PC-3 (cell line): ENCODE measurements around the gene DPP8. TPM values are rescaled to one million over a fixed set of nuclear protein-coding genes. Genes with fewer than 3 reads are reported as not detected.

Source experiments
- ATAC-seq: fragments of 200-7000 bp; cut with Tn5 transposase; 2 replicates; pipeline ENCODE4 v1.9.1; 2020; ENCODE audit warnings: mild to moderate bottlenecking, moderate library complexity
- Bru-seq: library from RNA; stranded (reverse); fragments of 400-500 nt; gene quantifications from one replicate; lab custom pipeline; 2021; lab: Mats Ljungman, UMichigan
- BruChase-seq, 2 experiments: library from RNA; stranded (reverse); fragments of 400-500 nt; gene quantifications; one replicate each; lab custom pipeline; 2021; lab: Mats Ljungman, UMichigan
- BruUV-seq: library from RNA; stranded (reverse); fragments of 400-500 nt; replicated peaks from 2 replicates; lab custom pipeline; 2021; lab: Mats Ljungman, UMichigan
- CTCF ChIA-PET: fragments of 300-600 bp; sonication (Branson Sonifier 250); formaldehyde crosslinking; loops from one replicate; lab custom pipeline; 2022; ENCODE audit warnings: antibody characterized with exemption; lab: Charles Lee
- POLR2A ChIA-PET: fragments of 300-600 bp; sonication (Branson Sonifier 250); formaldehyde crosslinking; loops from one replicate; lab custom pipeline; 2022; ENCODE audit warnings: antibody characterized with exemption; ENCODE audit not compliant: unreplicated experiment; lab: Charles Lee
- DNase-seq: peaks from one replicate; pipeline ENCODE4 v3.0.0-alpha.2; 2015
- H2AFZ ChIP-seq: fragments of 300-600 bp; sonication (generic); 2 replicates; pipeline ENCODE4 v1.6.0; 2016; ENCODE audit warnings: antibody characterized with exemption, low read length
- H3F3A ChIP-seq: fragments of 300-600 bp; sonication (generic); one replicate; pipeline ENCODE4 v1.6.0; 2017; ENCODE audit warnings: antibody characterized with exemption, low read length, control low read depth, mild to moderate bottlenecking; ENCODE audit not compliant: unreplicated experiment
- H3K27ac ChIP-seq: fragments of 300-600 bp; sonication (generic); 2 replicates; pipeline ENCODE4 v1.5.1; 2016; ENCODE audit warnings: mild to moderate bottlenecking, low read length
- H3K27me3 ChIP-seq: fragments of 300-600 bp; sonication (generic); 2 replicates; pipeline ENCODE4 v1.6.1; 2016; ENCODE audit warnings: low read length, mixed read lengths
- H3K36me3 ChIP-seq: fragments of 300-600 bp; sonication (generic); 2 replicates; pipeline ENCODE4 v1.6.1; 2016; ENCODE audit warnings: low read depth, mixed run types, low read length, mixed read lengths
- H3K4me1 ChIP-seq: fragments of 300-600 bp; sonication (generic); 2 replicates; pipeline ENCODE4 v1.5.1; 2016; ENCODE audit warnings: low read length; ENCODE audit not compliant: insufficient read depth
- H3K4me2 ChIP-seq: fragments of 300-600 bp; sonication (generic); 2 replicates; pipeline ENCODE4 v1.6.0; 2016; ENCODE audit warnings: low read length
- H3K4me3 ChIP-seq: fragments of 300-600 bp; sonication (generic); 2 replicates; pipeline ENCODE4 v1.5.1; 2016; ENCODE audit warnings: mild to moderate bottlenecking, low read length, mixed read lengths
- H3K79me2 ChIP-seq: fragments of 300-600 bp; sonication (generic); 2 replicates; pipeline ENCODE4 v1.6.1; 2017; ENCODE audit warnings: low read length, mixed read lengths
- H3K9ac ChIP-seq: fragments of 300-600 bp; sonication (generic); 2 replicates; pipeline ENCODE4 v1.6.0; 2016; ENCODE audit warnings: mild to moderate bottlenecking, low read length
- H3K9me2 ChIP-seq: fragments of 300-600 bp; sonication (generic); replicated peaks from 2 replicates; pipeline ENCODE4 v1.6.1; 2016; ENCODE audit warnings: mixed run types, low read length, mixed read lengths
- H3K9me3 ChIP-seq: fragments of 300-600 bp; sonication (generic); 2 replicates; pipeline ENCODE4 v1.6.1; 2016; ENCODE audit warnings: low read length, mixed read lengths
- H4K20me1 ChIP-seq: fragments of 300-600 bp; sonication (generic); 2 replicates; pipeline ENCODE4 v1.6.1; 2016; ENCODE audit warnings: low read length, mixed read lengths
- EZH2 ChIP-seq: fragments of 300-600 bp; sonication (generic); IDR thresholded peaks from one replicate; pipeline ENCODE4 v1.6.1; 2017; ENCODE audit warnings: antibody characterized with exemption, mild to moderate bottlenecking, low read length; ENCODE audit not compliant: unreplicated experiment
- EZH2phosphoT487 ChIP-seq: fragments of 300-600 bp; sonication (generic); IDR thresholded peaks from 2 replicates; pipeline ENCODE4 v1.6.1; 2018; ENCODE audit warnings: mild to moderate bottlenecking, antibody characterized with exemption, low read length, borderline replicate concordance
- intact Hi-C: fragments of 100-400 bp; cut with micrococcal nuclease; formaldehyde crosslinking; loops from 2 replicates; pipeline ENCODE4 v1.9.0; 2023
- long read RNA-seq: library from polyadenylated mRNA; unstranded; transcript quantifications from one replicate; pipeline ENCODE4 v2.0.0, GENCODE V29; 2021; ENCODE audit not compliant: unreplicated experiment
- total RNA-seq: library from RNA; depleted of rRNA; stranded (reverse); fragments of >200 nt; gene quantifications from 2 replicates; pipeline ENCODE4 v1.2.3, GENCODE V29; 2014; rRNA removed
- TF ChIP-seq, protein P1 (sequence below): fragments of 300-600 bp; sonication (generic); conservative IDR thresholded peaks from 2 replicates; pipeline ENCODE4 v1.5.1; 2017; ENCODE audit warnings: antibody characterized with exemption, low read depth, mild to moderate bottlenecking, low read length

Gene DPP8
- total RNA-seq (20.0 and 20.6 TPM in 2 replicates), Bru-seq, nascent RNA (percentile 76 among the genes with signal in this experiment), BruChase-seq, experiment 1, labeled RNA remaining after a 6-hour chase (percentile 79 among the genes with signal in this experiment), BruChase-seq, experiment 2, labeled RNA remaining after a 2-hour chase (percentile 80 among the genes with signal in this experiment)
- long read RNA-seq, full-length matches to known transcripts = 14 of 41 reads
- long read RNA-seq, partial matches to known transcripts = 4 of 41 reads
- long read RNA-seq, other reads (novel, unspliced or antisense) = 23 of 41 reads

DNA sequence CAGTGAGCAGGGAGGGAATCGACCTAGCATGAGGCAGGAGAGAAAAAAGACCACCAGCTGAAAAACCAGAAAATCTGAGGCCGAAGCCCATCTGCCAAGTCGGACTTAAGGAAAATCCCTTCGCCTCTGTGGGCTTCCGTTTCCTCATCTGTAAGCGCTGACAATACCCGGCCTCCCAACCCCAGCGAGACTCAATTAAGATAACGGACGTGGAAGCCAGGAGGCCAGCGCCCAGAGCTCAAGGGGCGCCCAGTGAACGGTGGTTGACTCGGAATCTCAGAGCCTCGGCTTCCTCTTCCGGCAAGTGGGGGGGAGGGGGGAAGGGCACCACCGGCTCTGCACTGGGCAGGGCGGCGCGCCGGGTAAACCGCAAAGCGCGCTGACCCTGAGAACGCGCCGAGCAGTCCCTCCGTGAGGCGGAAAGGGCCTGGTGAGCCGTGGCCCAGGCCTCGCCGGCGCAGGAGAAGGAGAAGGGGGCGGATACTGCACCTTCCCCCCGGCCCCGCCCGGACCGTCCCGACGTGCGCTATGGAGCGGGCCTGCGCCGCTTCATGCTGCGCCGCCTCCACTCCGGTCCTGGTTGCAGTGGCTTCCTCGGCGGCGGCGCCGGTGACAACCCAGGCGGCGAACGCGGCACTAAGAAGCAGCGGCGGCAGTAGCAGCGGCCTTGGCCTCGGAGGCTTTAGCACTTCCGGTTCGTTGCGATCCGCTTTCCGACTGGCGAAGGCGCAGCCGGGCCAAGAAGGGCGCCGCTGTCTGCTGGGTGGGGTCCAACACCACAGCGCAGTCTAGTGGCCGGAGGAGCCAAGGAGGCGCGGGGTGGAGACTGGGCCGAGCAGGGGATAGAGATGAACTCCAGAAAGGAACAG is at the start of gene DPP8:
Gene DPP8 (minus strand): TSS at position 693 of the 869 bp plus-strand sequence. CDS start 5,136 bp downstream, outside the sequence.
- no TSS peak for BruUV-seq
- no peaks in the 10 kb centered on the region for H3K9me2 ChIP-seq
- H3K27ac ChIP-seq = peak within 1 kb of the TSS; percentile 71
- no peaks in the 10 kb centered on the region for H3K27me3 ChIP-seq
- TF ChIP-seq EZH2phosphoT487 = no peak
- no peak for TF ChIP-seq EZH2
- TF ChIP-seq, protein P1, sequence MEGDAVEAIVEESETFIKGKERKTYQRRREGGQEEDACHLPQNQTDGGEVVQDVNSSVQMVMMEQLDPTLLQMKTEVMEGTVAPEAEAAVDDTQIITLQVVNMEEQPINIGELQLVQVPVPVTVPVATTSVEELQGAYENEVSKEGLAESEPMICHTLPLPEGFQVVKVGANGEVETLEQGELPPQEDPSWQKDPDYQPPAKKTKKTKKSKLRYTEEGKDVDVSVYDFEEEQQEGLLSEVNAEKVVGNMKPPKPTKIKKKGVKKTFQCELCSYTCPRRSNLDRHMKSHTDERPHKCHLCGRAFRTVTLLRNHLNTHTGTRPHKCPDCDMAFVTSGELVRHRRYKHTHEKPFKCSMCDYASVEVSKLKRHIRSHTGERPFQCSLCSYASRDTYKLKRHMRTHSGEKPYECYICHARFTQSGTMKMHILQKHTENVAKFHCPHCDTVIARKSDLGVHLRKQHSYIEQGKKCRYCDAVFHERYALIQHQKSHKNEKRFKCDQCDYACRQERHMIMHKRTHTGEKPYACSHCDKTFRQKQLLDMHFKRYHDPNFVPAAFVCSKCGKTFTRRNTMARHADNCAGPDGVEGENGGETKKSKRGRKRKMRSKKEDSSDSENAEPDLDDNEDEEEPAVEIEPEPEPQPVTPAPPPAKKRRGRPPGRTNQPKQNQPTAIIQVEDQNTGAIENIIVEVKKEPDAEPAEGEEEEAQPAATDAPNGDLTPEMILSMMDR = peak; percentile 90
- ATAC-seq (peak; percentile 98), DNase-seq (peak; percentile 87)
- H2AFZ ChIP-seq = peak within 1 kb of the TSS; percentile 78
- H3K4me3 ChIP-seq = peak within 1 kb of the TSS; percentile 99
- peaks cover 13% of the 10 kb centered on the region for H3K4me1 ChIP-seq
- no peaks in the 10 kb centered on the region for H3K9me3 ChIP-seq
- H3K9ac ChIP-seq = peak within 1 kb of the TSS; percentile 96
- peaks cover 15% of the 10 kb centered on the region for H4K20me1 ChIP-seq
- POLR2A ChIA-PET = interaction anchor here (0.6 kb wide), 3 partner anchors 49 to 1186 kb away, joined by 10 to 40 read pairs (median 21); partner anchors contain the start of gene PARP16
- CTCF ChIA-PET = no interaction called here
- H3K79me2 ChIP-seq = peaks cover 34% of the 10 kb centered on the region
- intact Hi-C loops = no loop called here
- no peaks in the 10 kb centered on the region for H3F3A ChIP-seq
- H3K4me2 ChIP-seq = peak within 1 kb of the TSS; percentile 100
- peaks cover 6% of the 10 kb centered on the region; the same call in 1 of the 2 replicates for H3K36me3 ChIP-seq

- BruUV-seq = no TSS peak
- POLR2A ChIA-PET = no interaction called here
- CTCF ChIA-PET = no interaction called here
- no peak for DNase-seq
- no peak overlapping the region for H3K9ac ChIP-seq
- no peaks in the 10 kb centered on the region for H3K9me3 ChIP-seq
- H3K4me3 ChIP-seq = no peak overlapping the region
- intact Hi-C loops = no loop called here
- H4K20me1 ChIP-seq = no peaks in the 10 kb centered on the region
- H3K79me2 ChIP-seq = no peaks in the 10 kb centered on the region
- no peak for ATAC-seq
- no peaks in the 10 kb centered on the region for H3F3A ChIP-seq
- TF ChIP-seq EZH2 (no peak), EZH2phosphoT487 (no peak)
- TF ChIP-seq, protein P1 = no peak
- H3K4me1 ChIP-seq = no peaks in the 10 kb centered on the region
- H2AFZ ChIP-seq = no peak overlapping the region
- no peaks in the 10 kb centered on the region for H3K9me2 ChIP-seq
- H3K27ac ChIP-seq = no peak overlapping the region
- H3K36me3 ChIP-seq = peaks cover 9% of the 10 kb centered on the region; the same call in 1 of the 2 replicates
- no peaks in the 10 kb centered on the region for H3K27me3 ChIP-seq
- H3K4me2 ChIP-seq = no peak overlapping the region
Observed at GRCh38 chr15:65561934-65562333, 44.4 kb upstream of the DPP8 start.
